Prostate gland (tissue), 2 donors: ENCODE measurements around the gene TIMP2.

ENCODE experiments used
- CTCF ChIP-seq, 4 experiments: fragments of 200-600 bp in 2 of 4; fragments of 450-650 bp in 2 of 4; sonication (generic) in 2 of 4; IDR thresholded peaks; 1 replicate in 3 of 4; 2 replicates in 1 of 4; pipeline ENCODE4 v1.5.1; 2016 to 2019; ENCODE audit warnings: antibody characterized with exemption in 4 of 4, mild to moderate bottlenecking in 2 of 4, moderate library complexity in 2 of 4
- POLR2AphosphoS5 ChIP-seq: sonication (generic); formaldehyde crosslinking; IDR thresholded peaks from one replicate; pipeline ENCODE4 v1.6.1; 2017; ENCODE audit warnings: antibody characterized with exemption

GRCh38 chr17:78878871-78879527, 46.2 kb downstream of the TIMP2 start:
- no peak for TF ChIP-seq CTCF (IDR thresholded peaks at IDR 0.05)
- no peak for TF ChIP-seq POLR2AphosphoS5
